Esophagus muscularis mucosa (tissue), 4 donors: Measurements from ENCODE around the gene SEC61G. TPM values are rescaled to one million over a fixed set of nuclear protein-coding genes. Genes with fewer than 3 reads are reported as not detected.

Experiments used
- DNase-seq: peaks from one replicate; pipeline ENCODE4 v3.0.0-alpha.2; 2017; ENCODE audit errors: extremely low spot score
- H3K27ac ChIP-seq, 4 donors: fragments of 200-600 bp; sonication (generic); replicated peaks in 1 of 4; 1 replicate in 3 of 4; 2 replicates in 1 of 4; pipeline ENCODE4 v1.5.1; 2016 to 2019; ENCODE audit warnings: mild to moderate bottlenecking in 1 of 4
- H3K27me3 ChIP-seq, 4 donors: fragments of 200-600 bp; sonication (generic); one replicate each; pipeline versions ENCODE4 v1.5.1 to v1.6.0; 2016 to 2019
- H3K36me3 ChIP-seq, 4 donors: fragments of 200-600 bp; sonication (generic); one replicate each; pipeline ENCODE4 v1.5.1; 2016 to 2019
- H3K4me1 ChIP-seq, 4 donors: fragments of 200-600 bp; sonication (generic); one replicate each; pipeline ENCODE4 v1.5.1; 2016 to 2019
- H3K4me3 ChIP-seq, 4 donors: fragments of 200-600 bp; sonication (generic); 1 replicate in 2 of 4; 2 replicates in 2 of 4; pipeline ENCODE4 v1.5.1; 2016 to 2019; ENCODE audit warnings: mild to moderate bottlenecking in 4 of 4, moderate library complexity in 1 of 4
- H3K9me3 ChIP-seq, 4 donors: fragments of 200-600 bp; sonication (generic); 1 replicate in 3 of 4; 2 replicates in 1 of 4; pipeline ENCODE4 v1.5.1; 2016 to 2019
- CTCF ChIP-seq, 3 experiments: fragments of 200-600 bp in 2 of 3; fragments of 450-650 bp in 1 of 3; sonication (generic) in 2 of 3; IDR thresholded peaks; one replicate each; pipeline ENCODE4 v1.5.1; 2017 to 2019; ENCODE audit warnings: antibody characterized with exemption in 3 of 3, mild to moderate bottlenecking in 2 of 3, moderate library complexity in 1 of 3
- EP300 ChIP-seq: sonication (generic); formaldehyde crosslinking; IDR thresholded peaks from one replicate; pipeline ENCODE4 v1.6.1; 2017; ENCODE audit warnings: antibody characterized with exemption
- POLR2A ChIP-seq: fragments of 450-650 bp; IDR thresholded peaks from one replicate; pipeline ENCODE4 v1.6.1; 2017; ENCODE audit warnings: antibody characterized with exemption, moderate library complexity, mild to moderate bottlenecking, low read depth
- POLR2AphosphoS5 ChIP-seq, 2 donors: sonication (generic); formaldehyde crosslinking; IDR thresholded peaks; one replicate each; pipeline ENCODE4 v1.6.1; 2017; ENCODE audit warnings: antibody characterized with exemption in 2 of 2
- WGBS: methylation state at CpG from one replicate; pipeline ENCODE4 v1.1.5; 2018; 5-methylcytosine and 5-hydroxymethylcytosine counted together
- intact Hi-C: fragments of 100-400 bp; cut with DNase I; formaldehyde crosslinking; loops from one replicate; pipeline ENCODE4 v1.15.1; 2023
- total RNA-seq, 4 donors: library from RNA; depleted of rRNA; stranded (reverse); fragments of >200 nt; gene quantifications; one replicate each; pipeline versions ENCODE4 v1.1.0 to v1.2.1, GENCODE V29; 2016

SEC61G gene
- total RNA-seq, 4 donors from 2014 or later: 85.6 to 242 (median 148) TPM

- H3K4me3 ChIP-seq: no peak overlapping the region
- peak; percentile 72 for DNase-seq
- H3K9me3 ChIP-seq: peaks cover 0 to 11% (median 3%) of the 10 kb centered on the region in 4 donors
- no peak overlapping the region for H3K27ac ChIP-seq
- intact Hi-C loops: no loop called here
- 31% methylated on average over 4 of the region's 4 CpGs for WGBS
- no peaks in the 10 kb centered on the region for H3K27me3 ChIP-seq
- no peaks in the 10 kb centered on the region for H3K36me3 ChIP-seq
- H3K4me1 ChIP-seq: no peaks in the 10 kb centered on the region
- no peak for TF ChIP-seq EP300
- TF ChIP-seq CTCF (IDR thresholded peaks at IDR 0.05): no peak
- no peak for TF ChIP-seq POLR2AphosphoS5 (IDR thresholded peaks at IDR 0.05)
- TF ChIP-seq POLR2A: no peak
Measured at GRCh38 chr7:54705436-54705835, 53.6 kb downstream of the SEC61G start.

DNA sequence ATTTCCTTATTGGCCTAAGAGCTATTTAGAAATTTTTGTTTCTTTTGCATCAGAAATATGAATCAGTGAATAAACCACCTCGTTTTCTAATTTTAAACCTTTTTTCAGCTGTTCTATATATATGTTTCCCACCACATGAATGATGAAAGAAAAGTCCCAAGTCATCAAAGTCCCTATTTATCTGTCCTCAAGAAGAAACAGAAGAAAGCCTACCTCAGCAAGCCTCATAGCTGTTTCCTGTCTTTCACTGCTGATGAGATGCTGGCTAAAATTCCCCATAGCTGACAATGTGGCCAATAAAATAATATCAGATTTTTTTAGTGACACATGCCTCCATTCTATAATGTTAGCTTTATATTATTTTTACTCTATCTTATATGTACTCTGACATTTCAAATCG, 54.2 kb downstream of the SEC61G start:
- Histone ChIP-seq H3K27me3 (no peaks in the 10 kb centered on the region), H3K4me3 (no peak overlapping the region), H3K27ac (no peak overlapping the region), H3K9me3 (peaks cover 0 to 11% (median 3%) of the 10 kb centered on the region in 4 donors), H3K4me1 (no peaks in the 10 kb centered on the region), H3K36me3 (no peaks in the 10 kb centered on the region)
- WGBS: 55% methylated on average over 2 of the region's 2 CpGs
- intact Hi-C loops: no loop called here
- no peak for DNase-seq
- TF ChIP-seq POLR2AphosphoS5 (IDR thresholded peaks at IDR 0.05) (no peak), CTCF (IDR thresholded peaks at IDR 0.05) (no peak), EP300 (no peak), POLR2A (no peak)

Other genes starting within 250 kb of the SEC61G start
- under 1 TPM in 1 of 4 donors, not detected in 3; 0.83 TPM for gene VSTM2A, start 216.8 kb downstream of the SEC61G start, total RNA-seq